ENCODE results near the gene NTN5.
A peak's percentile ranks its signal among the peaks of the same experiment; 100 is the strongest.
"Not testable (repeated sequence)": the region's sequence is repeated elsewhere in the genome, so short reads cannot be mapped to it uniquely, and the experiment has no call there.

The NTN5 gene, protein sequence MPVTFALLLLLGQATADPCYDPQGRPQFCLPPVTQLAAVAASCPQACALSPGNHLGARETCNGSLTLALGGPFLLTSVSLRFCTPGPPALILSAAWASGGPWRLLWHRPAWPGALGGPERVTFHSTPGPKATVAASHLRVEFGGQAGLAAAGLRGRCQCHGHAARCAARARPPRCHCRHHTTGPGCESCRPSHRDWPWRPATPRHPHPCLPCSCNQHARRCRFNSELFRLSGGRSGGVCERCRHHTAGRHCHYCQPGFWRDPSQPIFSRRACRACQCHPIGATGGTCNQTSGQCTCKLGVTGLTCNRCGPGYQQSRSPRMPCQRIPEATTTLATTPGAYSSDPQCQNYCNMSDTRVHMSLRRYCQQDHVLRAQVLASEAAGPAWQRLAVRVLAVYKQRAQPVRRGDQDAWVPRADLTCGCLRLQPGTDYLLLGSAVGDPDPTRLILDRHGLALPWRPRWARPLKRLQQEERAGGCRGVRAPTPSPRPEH

DNA sequence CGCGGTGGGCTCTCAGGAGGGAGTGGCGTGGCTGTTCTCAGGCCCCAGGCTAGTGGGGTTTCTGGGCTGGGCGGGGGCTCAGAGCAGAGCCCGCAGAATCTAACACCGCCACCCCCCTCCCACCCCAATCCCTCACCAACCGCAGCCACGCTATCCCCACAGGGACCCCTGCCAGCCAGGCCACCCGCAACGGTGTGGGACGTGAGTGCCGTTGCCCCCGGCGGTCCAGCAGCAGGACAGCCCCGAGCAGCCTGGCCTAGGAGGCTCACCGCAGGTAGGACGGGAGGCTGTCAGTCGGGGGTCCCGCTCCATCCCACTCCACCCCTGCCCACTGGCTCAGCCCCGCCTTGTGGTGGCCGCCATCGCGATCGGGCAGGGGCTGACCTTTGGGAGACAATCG, at the start of gene NTN5:
TSS of gene NTN5 (minus strand) at position 24 of the 400 bp plus-strand sequence. CDS start 2,031 bp downstream, outside the sequence.
- DNase-seq (ENCODE audit: low read depth, low spot score): no peak

DNA sequence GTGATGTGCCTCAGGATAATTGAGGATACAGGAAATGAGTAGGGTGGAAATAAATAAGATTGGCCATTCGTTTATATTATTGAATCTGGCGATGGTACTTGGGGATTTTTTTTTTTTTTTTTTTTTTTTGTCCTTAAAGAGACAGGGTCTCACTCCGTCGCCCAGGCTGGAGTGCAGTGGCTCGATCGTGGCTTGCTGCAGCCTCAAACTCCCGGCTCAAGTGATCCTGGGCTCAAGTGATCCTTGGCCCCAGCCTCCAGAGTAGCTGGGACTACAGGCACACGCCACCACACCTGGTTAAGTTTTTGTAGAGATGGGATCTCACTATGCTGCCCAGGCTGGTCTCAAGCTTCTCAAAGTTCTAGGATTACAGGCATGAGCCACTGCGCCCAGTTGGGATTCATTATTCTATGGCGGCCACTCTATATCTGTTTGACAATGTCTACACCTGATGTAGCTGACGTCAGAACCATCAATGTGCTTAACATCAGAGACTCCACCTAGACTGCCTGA, 49.4 kb upstream of the NTN5 start:
- DNase-seq (ENCODE audit: low read depth, low spot score): no peak

GRCh38 chr19:48720613-48721296, 47.9 kb upstream of the NTN5 start:
- DNase-seq (ENCODE audit: low read depth, low spot score): peak; percentile 97

- no peak for DNase-seq (ENCODE audit: low read depth, low spot score)
Observed at GRCh38 chr19:48720251-48720612, 47.4 kb upstream of the NTN5 start.

- DNase-seq (ENCODE audit: low read depth, low spot score): no peak
Observed at GRCh38 chr19:48719263-48720171, 46.7 kb upstream of the NTN5 start, which contains the start of gene MAMSTR. Gene MAMSTR (minus strand): TSS chr19:48719725. CDS start chr19:48719031, 694 bp downstream.

GRCh38 chr19:48718711-48719231, 46.0 kb upstream of the NTN5 start:
- no peak for DNase-seq (ENCODE audit: low read depth, low spot score)

DNA sequence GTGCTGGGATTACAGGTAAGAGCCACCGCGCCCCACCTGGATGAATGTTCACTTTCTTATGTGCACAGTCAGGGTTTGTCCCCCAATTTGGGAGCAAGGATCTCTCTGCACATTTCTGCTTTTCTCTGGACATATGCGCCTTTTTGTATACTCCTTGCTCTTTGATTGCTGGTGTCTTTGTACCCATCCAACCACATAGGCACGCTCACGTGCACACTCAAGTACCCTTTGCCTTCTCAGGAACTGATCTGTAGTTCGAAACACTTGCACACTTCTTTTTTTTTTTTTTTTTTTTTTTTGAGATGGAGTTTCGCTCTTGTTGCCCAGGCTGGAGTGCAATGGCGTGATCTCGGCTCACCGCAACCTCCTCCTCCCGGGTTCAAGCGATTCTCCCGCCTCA, 45.3 kb upstream of the NTN5 start:
- not testable (repeated sequence) for DNase-seq (ENCODE audit: low read depth, low spot score)

- no peak for DNase-seq (ENCODE audit: low read depth, low spot score)
Observed at GRCh38 chr19:48716562-48717291, 43.9 kb upstream of the NTN5 start.

DNA sequence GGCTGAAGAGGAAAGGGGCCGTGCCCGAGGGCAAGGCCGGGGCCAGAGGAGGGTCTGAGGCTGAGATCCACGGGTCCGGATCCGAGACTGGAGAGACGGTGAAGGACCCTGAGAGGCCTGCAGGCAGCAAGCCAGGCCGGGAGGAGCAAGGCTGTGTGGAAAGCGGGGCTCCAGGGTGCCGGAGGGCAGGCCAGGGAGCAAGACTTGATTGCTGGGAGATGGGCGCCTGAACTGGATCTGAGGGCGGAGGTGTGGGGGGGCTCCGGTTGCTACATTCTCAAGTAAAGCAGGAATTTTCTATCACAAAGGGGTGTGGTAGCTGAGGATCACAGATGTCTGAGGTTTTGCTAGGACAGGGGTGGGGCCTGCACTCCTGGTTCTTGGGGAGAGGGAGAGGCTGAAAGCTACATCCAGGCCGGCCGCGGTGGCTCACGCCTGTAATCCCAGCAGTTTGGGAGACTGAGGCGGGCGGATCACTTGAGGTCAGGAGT, 42.9 kb upstream of the NTN5 start:
- no peak for DNase-seq (ENCODE audit: low read depth, low spot score)

GRCh38 chr19:48714759-48715675, 42.2 kb upstream of the NTN5 start:
- DNase-seq (ENCODE audit: low read depth, low spot score): no peak

DNA sequence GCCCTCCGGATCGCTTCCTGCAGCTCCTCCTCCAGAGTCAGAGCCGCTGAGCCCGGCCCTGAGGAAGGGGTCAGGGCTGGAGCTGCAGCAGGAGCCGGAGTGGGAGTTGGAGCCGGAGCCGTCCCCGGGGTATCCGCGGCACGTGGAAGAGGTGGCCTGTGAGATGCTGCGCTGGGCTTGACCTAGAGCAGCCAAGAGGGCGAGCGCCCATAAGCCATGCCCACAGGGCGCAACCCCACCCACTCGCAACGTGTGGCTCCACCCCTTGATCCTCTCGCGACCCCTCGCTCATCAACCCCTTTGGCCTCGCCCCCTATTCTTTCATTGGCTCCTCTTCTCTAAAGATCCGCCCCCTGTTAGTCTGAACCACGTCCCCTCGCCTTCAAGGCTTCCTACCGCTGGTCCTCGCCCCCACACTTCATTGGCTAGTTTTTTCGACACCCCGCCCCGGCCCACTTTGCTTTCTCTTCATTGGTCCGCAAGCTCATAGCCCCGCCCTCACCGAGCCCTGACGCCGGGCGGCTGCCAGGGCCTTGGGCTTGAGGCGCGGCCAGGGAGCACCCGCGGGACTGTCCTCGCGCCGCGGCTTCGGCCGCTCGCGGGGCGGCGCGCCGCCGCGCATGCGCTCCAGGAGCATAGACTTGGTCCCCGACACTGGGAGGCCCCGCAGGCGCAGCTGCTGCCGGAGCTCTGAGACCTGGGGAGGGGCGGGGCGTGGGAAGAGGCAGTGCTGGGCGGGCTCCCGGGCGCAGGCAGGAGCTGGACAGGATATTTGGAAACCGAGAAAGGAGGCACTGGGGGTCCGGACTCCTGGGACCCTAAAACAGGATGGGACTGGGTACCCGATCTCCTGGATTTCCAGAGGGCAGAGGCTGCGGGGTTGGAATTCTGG, 41.3 kb upstream of the NTN5 start:
- peak; percentile 99 for DNase-seq (ENCODE audit: low read depth, low spot score)

DNA sequence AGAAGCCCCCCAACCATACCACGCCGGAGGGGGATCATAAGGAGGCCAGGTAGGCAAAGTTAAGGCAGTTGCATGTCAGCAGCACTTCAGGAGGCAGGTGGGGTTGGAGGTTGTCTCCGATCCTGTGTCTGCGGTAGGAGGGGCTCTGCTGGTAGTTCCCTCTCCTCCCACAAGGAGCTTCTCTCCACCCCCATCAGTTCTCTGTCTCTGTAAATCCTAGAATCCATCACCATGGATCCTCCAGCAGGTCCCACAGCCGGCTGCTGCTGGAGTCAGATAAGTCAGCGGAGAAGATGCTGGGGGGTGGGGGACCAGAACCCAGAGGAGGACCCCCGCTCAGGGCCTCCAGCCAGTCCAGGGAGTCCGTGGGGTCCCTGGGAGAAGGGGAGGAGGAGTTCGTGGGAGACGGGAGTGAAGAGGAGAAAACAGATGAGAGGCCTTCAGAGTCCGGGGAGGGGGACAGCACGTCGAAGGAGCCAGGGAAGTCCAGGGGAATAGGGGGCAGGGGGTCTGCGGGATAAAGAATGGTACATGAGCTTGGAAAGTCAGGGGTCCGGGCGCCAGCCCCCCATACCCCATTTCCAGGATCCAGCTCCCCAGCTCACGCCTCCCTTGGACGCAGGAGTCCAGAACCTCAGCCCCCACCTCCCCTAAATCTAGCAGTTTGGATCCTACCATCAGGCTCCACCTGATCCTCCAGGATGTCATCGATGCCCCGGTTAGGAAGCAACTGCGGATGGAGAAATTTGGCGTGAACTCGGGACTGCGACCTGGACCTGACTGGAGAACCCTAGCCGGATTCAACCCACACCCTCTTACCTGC, 40.4 kb upstream of the NTN5 start:
- DNase-seq (ENCODE audit: low read depth, low spot score): no peak

- no peak for DNase-seq (ENCODE audit: low read depth, low spot score)
Observed at GRCh38 chr19:48711106-48711662, 38.4 kb upstream of the NTN5 start.

- DNase-seq (ENCODE audit: low read depth, low spot score): no peak
Observed at GRCh38 chr19:48708471-48708870, 35.7 kb upstream of the NTN5 start.

- no peak for DNase-seq (ENCODE audit: low read depth, low spot score)
Observed at GRCh38 chr19:48705431-48705830, 32.6 kb upstream of the NTN5 start.

DNA sequence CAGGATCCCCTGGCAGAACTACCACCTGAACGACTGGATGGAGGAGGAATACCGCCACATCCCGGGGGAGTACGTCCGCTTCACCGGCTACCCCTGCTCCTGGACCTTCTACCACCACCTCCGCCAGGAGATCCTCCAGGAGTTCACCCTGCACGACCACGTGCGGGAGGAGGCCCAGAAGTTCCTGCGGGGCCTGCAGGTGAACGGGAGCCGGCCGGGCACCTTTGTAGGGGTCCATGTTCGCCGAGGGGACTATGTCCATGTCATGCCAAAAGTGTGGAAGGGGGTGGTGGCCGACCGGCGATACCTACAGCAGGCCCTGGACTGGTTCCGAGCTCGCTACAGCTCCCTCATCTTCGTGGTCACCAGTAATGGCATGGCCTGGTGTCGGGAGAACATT, 30.5 kb upstream of the NTN5 start:
- DNase-seq (ENCODE audit: low read depth, low spot score): no peak

DNA sequence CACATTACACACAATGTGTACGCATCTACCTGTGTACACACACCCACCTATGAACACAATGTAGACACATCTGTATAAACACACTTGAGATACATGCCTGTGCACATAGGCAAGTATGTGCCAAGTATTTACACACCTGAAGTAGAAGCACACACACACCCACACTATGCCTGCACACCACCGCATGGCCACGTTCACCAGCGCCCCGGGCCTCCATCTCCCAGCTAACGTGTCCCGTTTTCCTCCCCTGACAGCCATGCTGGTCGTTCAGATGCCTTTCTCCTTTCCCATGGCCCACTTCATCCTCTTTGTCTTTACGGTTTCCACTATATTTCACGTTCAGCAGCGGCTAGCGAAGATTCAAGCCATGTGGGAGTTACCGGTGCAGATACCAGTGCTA, 29.9 kb upstream of the NTN5 start:
- no peak for DNase-seq (ENCODE audit: low read depth, low spot score)
